Measurements from ENCODE around the gene ERG. TPM values are rescaled to one million over a fixed set of nuclear protein-coding genes. Genes with fewer than 3 reads are reported as not detected.

The ERG gene
- total RNA-seq, 1 donor from 2014 or later = not detected

DNA sequence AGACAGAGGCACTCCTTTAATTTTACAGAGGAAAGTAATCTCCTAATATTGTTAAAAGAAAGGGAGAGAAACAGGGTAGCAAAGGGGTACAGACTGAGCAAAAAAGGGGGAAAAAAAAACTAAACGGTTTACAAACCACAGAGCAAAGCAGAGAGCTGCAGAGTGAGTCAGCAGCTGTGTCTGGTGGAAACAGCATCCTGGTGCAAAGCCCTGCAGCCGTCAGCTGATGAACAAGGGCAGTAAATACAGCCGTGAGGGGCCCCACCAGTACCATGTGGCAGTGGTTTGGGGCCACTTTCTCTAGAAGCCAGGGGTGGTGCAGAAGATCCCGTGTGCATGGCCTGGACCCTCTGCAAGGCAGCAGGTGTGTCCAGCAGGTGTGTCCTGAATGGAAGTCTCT, 111.3 kb downstream of the ERG start:
- Mint-ChIP-seq H3K4me3 (no peak overlapping the region), H3K27me3 (ENCODE audit: insufficient read depth) (peaks cover 9% of the 10 kb centered on the region), H3K36me3 (ENCODE audit: low read depth) (no peaks in the 10 kb centered on the region), H3K9me3 (no peaks in the 10 kb centered on the region), H3K27ac (no peak overlapping the region), H3K4me1 (ENCODE audit: low read depth) (peaks cover 11% of the 10 kb centered on the region)
- intact Hi-C loops (cut with micrococcal nuclease) = no loop called here
- no peak for DNase-seq (ENCODE audit: low spot score)

GRCh38 chr21:38385427-38386175, 112.7 kb downstream of the ERG start:
- no peak for DNase-seq (ENCODE audit: low spot score)
- intact Hi-C loops (cut with micrococcal nuclease) = no loop called here
- H3K27me3 Mint-ChIP-seq (ENCODE audit: insufficient read depth) = peaks cover 9% of the 10 kb centered on the region
- H3K4me1 Mint-ChIP-seq (ENCODE audit: low read depth) = peaks cover 11% of the 10 kb centered on the region
- H3K27ac Mint-ChIP-seq = no peak overlapping the region
- no peaks in the 10 kb centered on the region for H3K36me3 Mint-ChIP-seq (ENCODE audit: low read depth)
- no peak overlapping the region for H3K4me3 Mint-ChIP-seq
- no peaks in the 10 kb centered on the region for H3K9me3 Mint-ChIP-seq

GRCh38 chr21:38384675-38385426, 113.4 kb downstream of the ERG start:
- Mint-ChIP-seq H3K4me3 (no peak overlapping the region), H3K9me3 (no peaks in the 10 kb centered on the region), H3K36me3 (ENCODE audit: low read depth) (no peaks in the 10 kb centered on the region), H3K4me1 (ENCODE audit: low read depth) (peaks cover 11% of the 10 kb centered on the region), H3K27me3 (ENCODE audit: insufficient read depth) (peaks cover 9% of the 10 kb centered on the region), H3K27ac (no peak overlapping the region)
- intact Hi-C loops (cut with micrococcal nuclease) = no loop called here
- no peak for DNase-seq (ENCODE audit: low spot score)

GRCh38 chr21:38384238-38384560, 114.1 kb downstream of the ERG start:
- intact Hi-C loops (cut with micrococcal nuclease) = no loop called here
- no peak overlapping the region for H3K27ac Mint-ChIP-seq

GRCh38 chr21:38383411-38384237, 114.7 kb downstream of the ERG start:
- H3K27me3 Mint-ChIP-seq (ENCODE audit: insufficient read depth) = peaks cover 13% of the 10 kb centered on the region
- DNase-seq (ENCODE audit: low spot score) = no peak
- no peak overlapping the region for H3K27ac Mint-ChIP-seq
- peaks cover 11% of the 10 kb centered on the region for H3K4me1 Mint-ChIP-seq (ENCODE audit: low read depth)
- no peak overlapping the region for H3K4me3 Mint-ChIP-seq
- intact Hi-C loops (cut with micrococcal nuclease) = no loop called here
- H3K9me3 Mint-ChIP-seq = no peaks in the 10 kb centered on the region
- no peaks in the 10 kb centered on the region for H3K36me3 Mint-ChIP-seq (ENCODE audit: low read depth)

More at GRCh38 chr21:38384238-38384560, 114.1 kb downstream of the ERG start:
- no peak for DNase-seq (ENCODE audit: low spot score)
- peaks cover 10% of the 10 kb centered on the region for H3K27me3 Mint-ChIP-seq (ENCODE audit: insufficient read depth)
- H3K4me1 Mint-ChIP-seq (ENCODE audit: low read depth) = peaks cover 11% of the 10 kb centered on the region
- no peak overlapping the region for H3K4me3 Mint-ChIP-seq
- H3K36me3 Mint-ChIP-seq (ENCODE audit: low read depth) = no peaks in the 10 kb centered on the region
- H3K9me3 Mint-ChIP-seq = no peaks in the 10 kb centered on the region

DNA sequence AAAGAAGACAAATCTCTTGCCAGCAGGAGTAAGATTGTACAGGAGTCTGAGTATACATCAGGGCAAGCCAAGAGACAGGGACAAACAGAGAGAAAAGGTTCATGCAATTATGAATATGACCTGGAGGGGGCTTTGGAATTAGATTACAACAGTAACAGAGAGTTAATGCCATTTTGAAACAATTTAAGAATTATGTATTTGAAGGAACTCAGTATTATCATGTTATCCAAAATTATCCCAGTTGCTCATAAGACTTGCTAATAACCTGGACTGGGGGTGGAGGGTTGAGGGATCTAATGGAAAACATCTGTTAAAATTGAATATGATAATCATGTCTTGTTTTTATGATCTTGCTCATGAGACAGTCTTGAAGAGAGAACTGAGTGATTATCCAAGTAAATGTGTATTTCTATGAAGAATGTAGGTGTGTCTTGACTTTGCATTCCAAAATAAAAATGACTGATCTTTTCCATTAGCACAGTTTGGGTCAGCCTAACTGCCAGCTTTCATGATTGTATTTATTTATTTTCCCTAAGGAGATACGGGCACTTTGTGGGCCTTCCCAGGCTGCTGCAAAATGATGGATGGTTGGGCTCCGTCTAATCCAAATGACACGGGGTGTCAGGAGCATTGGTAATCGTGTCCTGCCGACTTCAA, 117.7 kb downstream of the ERG start:
- Mint-ChIP-seq H3K27ac (no peak overlapping the region), H3K36me3 (ENCODE audit: low read depth) (no peaks in the 10 kb centered on the region), H3K9me3 (no peaks in the 10 kb centered on the region), H3K4me3 (no peak overlapping the region), H3K4me1 (ENCODE audit: low read depth) (no peaks in the 10 kb centered on the region), H3K27me3 (ENCODE audit: insufficient read depth) (peaks cover 10% of the 10 kb centered on the region)
- intact Hi-C loops (cut with micrococcal nuclease) = no loop called here
- DNase-seq (ENCODE audit: low spot score) = no peak

GRCh38 chr21:38379147-38379546, 119.1 kb downstream of the ERG start:
- DNase-seq (ENCODE audit: low spot score) = no peak
- Mint-ChIP-seq H3K36me3 (ENCODE audit: low read depth) (no peaks in the 10 kb centered on the region), H3K27me3 (ENCODE audit: insufficient read depth) (peaks cover 7% of the 10 kb centered on the region), H3K4me1 (ENCODE audit: low read depth) (no peaks in the 10 kb centered on the region), H3K27ac (no peak overlapping the region), H3K9me3 (no peaks in the 10 kb centered on the region), H3K4me3 (no peak overlapping the region)
- intact Hi-C loops (cut with micrococcal nuclease) = no loop called here

DNA sequence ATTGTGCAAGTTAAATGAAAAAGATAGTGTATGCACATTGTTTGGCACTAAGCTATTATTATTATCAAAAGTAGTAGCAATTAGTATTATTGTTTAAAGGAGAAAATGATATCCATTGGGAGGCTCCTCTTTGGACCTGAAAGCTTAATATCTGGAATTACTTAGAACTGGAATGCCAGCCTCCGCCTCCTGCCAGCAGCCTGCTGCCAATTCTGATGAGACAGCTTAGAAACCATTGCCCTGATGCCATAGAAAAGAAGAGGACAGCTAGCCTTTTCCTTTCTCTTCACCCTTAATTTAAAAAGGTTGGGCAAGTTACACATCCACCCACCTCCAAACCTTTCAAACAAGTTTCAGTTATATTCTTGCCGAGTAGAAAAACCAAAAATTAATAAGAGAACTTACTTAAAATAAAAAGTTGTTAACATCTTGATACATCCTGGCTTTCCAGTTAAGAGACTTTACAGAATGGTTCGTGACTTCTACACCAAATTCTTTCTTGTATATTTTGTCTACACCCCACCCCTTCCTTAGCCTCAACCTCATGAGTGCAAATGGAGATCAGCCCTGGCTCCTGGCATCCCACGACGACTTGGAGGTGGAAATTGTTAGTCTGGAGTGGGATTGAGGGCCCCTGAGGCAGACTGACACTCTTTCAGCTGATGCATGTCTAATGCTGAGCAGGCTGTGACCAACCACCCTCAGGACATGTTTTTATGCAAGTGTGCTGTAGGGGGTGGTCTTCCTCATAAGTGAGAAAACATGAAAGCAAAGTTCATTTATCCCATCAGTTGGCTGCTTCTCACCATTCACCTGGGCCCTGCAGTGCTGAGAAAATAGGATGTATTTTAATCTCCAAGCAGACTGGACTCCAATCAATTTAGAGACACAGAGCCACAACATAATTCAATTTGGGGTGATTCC, 120.8 kb downstream of the ERG start:
- Mint-ChIP-seq H3K4me1 (ENCODE audit: low read depth) (no peaks in the 10 kb centered on the region), H3K27me3 (ENCODE audit: insufficient read depth) (peaks cover 6% of the 10 kb centered on the region), H3K4me3 (no peak overlapping the region), H3K9me3 (no peaks in the 10 kb centered on the region), H3K27ac (no peak overlapping the region), H3K36me3 (ENCODE audit: low read depth) (no peaks in the 10 kb centered on the region)
- DNase-seq (ENCODE audit: low spot score) = no peak
- intact Hi-C loops (cut with micrococcal nuclease) = no loop called here

GRCh38 chr21:38376693-38377092, 121.6 kb downstream of the ERG start:
- Mint-ChIP-seq H3K9me3 (no peaks in the 10 kb centered on the region), H3K27ac (no peak overlapping the region), H3K36me3 (ENCODE audit: low read depth) (no peaks in the 10 kb centered on the region), H3K4me3 (no peak overlapping the region), H3K27me3 (ENCODE audit: insufficient read depth) (peaks cover 6% of the 10 kb centered on the region), H3K4me1 (ENCODE audit: low read depth) (no peaks in the 10 kb centered on the region)
- intact Hi-C loops (cut with micrococcal nuclease) = no loop called here
- no peak for DNase-seq (ENCODE audit: low spot score)

- intact Hi-C loops (cut with micrococcal nuclease) = no loop called here
- H3K9me3 Mint-ChIP-seq = no peaks in the 10 kb centered on the region
- DNase-seq (ENCODE audit: low spot score) = no peak
- no peaks in the 10 kb centered on the region for H3K4me1 Mint-ChIP-seq (ENCODE audit: low read depth)
- peaks cover 6% of the 10 kb centered on the region for H3K27me3 Mint-ChIP-seq (ENCODE audit: insufficient read depth)
- H3K4me3 Mint-ChIP-seq = no peak overlapping the region
- no peak overlapping the region for H3K27ac Mint-ChIP-seq
- H3K36me3 Mint-ChIP-seq (ENCODE audit: low read depth) = no peaks in the 10 kb centered on the region
Measured at GRCh38 chr21:38376235-38376634, 122.0 kb downstream of the ERG start.

- no peak for DNase-seq (ENCODE audit: low spot score)
- Mint-ChIP-seq H3K4me1 (ENCODE audit: low read depth) (no peaks in the 10 kb centered on the region), H3K36me3 (ENCODE audit: low read depth) (no peaks in the 10 kb centered on the region), H3K9me3 (no peaks in the 10 kb centered on the region), H3K27ac (no peak overlapping the region), H3K27me3 (ENCODE audit: insufficient read depth) (no peaks in the 10 kb centered on the region), H3K4me3 (no peak overlapping the region)
- intact Hi-C loops (cut with micrococcal nuclease) = no loop called here
Measured at GRCh38 chr21:38367646-38368045, 130.6 kb downstream of the ERG start.

- intact Hi-C loops (cut with micrococcal nuclease) = loop anchor here (2.0 kb wide), 1 partner anchor 27 kb away; no protein-coding TSS in a partner anchor
- no peaks in the 10 kb centered on the region for H3K27me3 Mint-ChIP-seq (ENCODE audit: insufficient read depth)
- DNase-seq (ENCODE audit: low spot score) = no peak
- H3K9me3 Mint-ChIP-seq = no peaks in the 10 kb centered on the region
- H3K4me3 Mint-ChIP-seq = no peak overlapping the region
- H3K4me1 Mint-ChIP-seq (ENCODE audit: low read depth) = no peaks in the 10 kb centered on the region
- no peak overlapping the region for H3K27ac Mint-ChIP-seq
- no peaks in the 10 kb centered on the region for H3K36me3 Mint-ChIP-seq (ENCODE audit: low read depth)
Measured at GRCh38 chr21:38365521-38365920, 132.8 kb downstream of the ERG start.

Measured in activated T-helper 1 cell treated with anti-CD3 and anti-CD28 coated beads, Interleukin-12 subunit alpha, Interleukin-12 subunit beta, Interleukin-2, Interleukin-4 antibody, amounts not matched to agents 30 ng/mL and 10 ng/mL and 1 ng/mL, durations not matched to agents 14 hours and 24 hours and 36 hours (primary cell).